Calu3 (cell line): ENCODE measurements around the gene ATG16L2. TPM values are rescaled to one million over a fixed set of nuclear protein-coding genes. Genes with fewer than 3 reads are reported as not detected.

Experiments
- BruUV-seq: library from RNA; stranded (reverse); fragments of 400-500 nt; replicated peaks from 2 replicates; lab custom pipeline; 2021; lab: Mats Ljungman, UMichigan
- CTCF ChIA-PET: fragments of 300-600 bp; sonication (Branson Sonifier 250); formaldehyde crosslinking; loops from one replicate; lab custom pipeline; 2022; ENCODE audit warnings: antibody characterized with exemption; lab: Charles Lee
- DNase-seq: peaks from one replicate; pipeline ENCODE4 v3.0.0; 2022
- H3K27ac Mint-ChIP-seq: one replicate; pipeline ENCODE4 v1.8.0; 2022; ENCODE audit warnings: mixed read lengths; ENCODE audit not compliant: unreplicated experiment
- H3K27me3 Mint-ChIP-seq: one replicate; pipeline ENCODE4 v1.8.0; 2022; ENCODE audit warnings: mixed read lengths; ENCODE audit not compliant: unreplicated experiment
- H3K36me3 Mint-ChIP-seq: one replicate; pipeline ENCODE4 v1.8.0; 2022; ENCODE audit warnings: mild to moderate bottlenecking, moderate library complexity, mixed read lengths; ENCODE audit not compliant: insufficient read depth, unreplicated experiment
- H3K4me1 Mint-ChIP-seq: one replicate; pipeline ENCODE4 v1.8.0; 2022; ENCODE audit warnings: mild to moderate bottlenecking, low read depth, mixed read lengths; ENCODE audit not compliant: unreplicated experiment
- H3K4me3 Mint-ChIP-seq: one replicate; pipeline ENCODE4 v1.8.0; 2022; ENCODE audit warnings: mild to moderate bottlenecking, low read depth, moderate library complexity, mixed read lengths; ENCODE audit not compliant: unreplicated experiment
- H3K9me3 Mint-ChIP-seq: one replicate; pipeline ENCODE4 v1.8.0; 2022; ENCODE audit warnings: low read depth, mixed read lengths; ENCODE audit not compliant: unreplicated experiment
- CTCF ChIP-seq: fragments of 200-600 bp; IDR thresholded peaks from one replicate; pipeline ENCODE4 v1.8.0; 2022; ENCODE audit warnings: antibody characterized with exemption; ENCODE audit not compliant: unreplicated experiment
- intact Hi-C: fragments of 100-400 bp; cut with micrococcal nuclease; formaldehyde crosslinking; loops from one replicate; pipeline ENCODE4 v1.10.0; 2022; ENCODE audit not compliant: unreplicated experiment
- microRNA-seq: library from miRNA; unstranded; fragments of <30 nt; microRNA quantifications from one replicate; pipeline ENCODE4 v1.2.0, GENCODE V29; 2022
- total RNA-seq: library from RNA; stranded (reverse); gene quantifications from 2 replicates; pipeline ENCODE4 v1.2.3, GENCODE V29; 2022

Gene ATG16L2
- total RNA-seq, 1 experiment from 2014 or later, result 28.7 TPM

- Mint-ChIP-seq H3K4me1 (peaks cover 8% of the 10 kb centered on the region), H3K27ac (no peak overlapping the region), H3K36me3 (no peaks in the 10 kb centered on the region), H3K4me3 (no peak overlapping the region), H3K9me3 (no peaks in the 10 kb centered on the region), H3K27me3 (no peaks in the 10 kb centered on the region)
- CTCF ChIA-PET, result no interaction called here
- no peak for DNase-seq
- intact Hi-C loops, result no loop called here
- BruUV-seq, result no TSS peak
- no peak for TF ChIP-seq CTCF
These were observed 57.8 kb downstream of the ATG16L2 start for GRCh38 chr11:72872012-72872411.

DNA sequence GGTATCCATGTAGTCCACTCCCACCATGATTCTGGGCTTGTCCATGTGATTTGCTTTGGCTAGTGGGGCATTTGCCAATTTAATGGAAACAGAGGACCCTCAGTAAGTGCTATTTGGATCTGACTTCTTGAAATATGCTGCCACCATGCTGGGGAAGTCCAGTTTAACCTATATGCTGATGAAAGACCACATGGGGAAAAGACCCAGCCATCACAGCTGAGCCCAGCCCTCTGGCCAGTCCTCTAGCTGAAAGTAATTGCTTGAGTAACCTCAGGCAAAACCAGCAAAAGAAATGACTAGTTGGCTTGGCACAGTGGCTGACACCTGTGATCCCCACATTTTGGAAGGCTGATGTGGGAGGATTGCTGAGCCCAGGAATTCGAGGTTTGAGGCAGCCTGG, 61.5 kb downstream of the ATG16L2 start:
- CTCF ChIA-PET, result no interaction called here
- no peak overlapping the region for H3K4me3 Mint-ChIP-seq
- intact Hi-C loops, result no loop called here
- H3K27me3 Mint-ChIP-seq, result no peaks in the 10 kb centered on the region
- H3K9me3 Mint-ChIP-seq, result no peaks in the 10 kb centered on the region
- H3K4me1 Mint-ChIP-seq, result no peaks in the 10 kb centered on the region
- no peaks in the 10 kb centered on the region for H3K36me3 Mint-ChIP-seq
- H3K27ac Mint-ChIP-seq, result no peak overlapping the region
- DNase-seq, result no peak
- no TSS peak for BruUV-seq
- TF ChIP-seq CTCF, result no peak

DNA sequence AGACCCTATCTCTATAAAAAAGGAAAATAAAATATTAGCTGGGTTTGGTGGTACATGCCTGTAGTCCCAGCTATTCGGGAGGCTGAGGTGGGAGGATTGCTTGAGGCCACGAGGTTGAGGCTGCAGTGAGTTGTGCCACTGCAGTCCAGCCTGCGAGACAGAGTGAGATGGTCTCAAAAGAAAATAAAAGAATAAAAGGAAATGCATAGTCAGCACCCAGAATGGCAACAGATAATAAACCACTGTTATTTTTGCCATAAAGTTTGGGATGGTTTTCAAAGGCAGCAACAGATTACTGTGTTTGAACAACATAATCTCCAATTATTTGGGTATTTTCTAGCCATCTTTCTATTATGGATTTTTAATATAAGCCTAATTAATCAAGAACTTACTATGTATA, 61.9 kb downstream of the ATG16L2 start:
- BruUV-seq, result no TSS peak
- H3K36me3 Mint-ChIP-seq, result no peaks in the 10 kb centered on the region
- no peak overlapping the region for H3K27ac Mint-ChIP-seq
- no peak overlapping the region for H3K4me3 Mint-ChIP-seq
- H3K27me3 Mint-ChIP-seq, result no peaks in the 10 kb centered on the region
- no peaks in the 10 kb centered on the region for H3K4me1 Mint-ChIP-seq
- intact Hi-C loops, result no loop called here
- no peaks in the 10 kb centered on the region for H3K9me3 Mint-ChIP-seq
- CTCF ChIA-PET, result no interaction called here
- TF ChIP-seq CTCF, result no peak
- DNase-seq, result no peak

Small RNA genes lying within 50 kb of the gene (microRNA-seq; reads per million reads assigned to microRNA genes)
- not detected for gene MIR4692

Other genes with a start within 250 kb of the ATG16L2 start
- 1.1 and 4.3 TPM in 2 replicates for gene PDE2A, start 140.0 kb upstream of the ATG16L2 start, total RNA-seq
- gene ARAP1, start 62.0 kb upstream of the ATG16L2 start, total RNA-seq, result 53.0 and 61.3 TPM in 2 replicates
- 55.1 and 68.9 TPM in 2 replicates for gene STARD10, start 20.4 kb upstream of the ATG16L2 start, total RNA-seq